Skin epidermis (tissue), 12 donors: ENCODE data around the gene PRDM16.
"Not testable (repeated sequence)": the region's sequence is repeated elsewhere in the genome, so short reads cannot be mapped to it uniquely, and the experiment has no call there.

ENCODE experiments used
- H3K27ac ChIP-seq, 21 experiments: fragments of 200-600 bp; sonication (generic) in 11 of 21; one replicate each; pipeline ENCODE4 v1.5.0; 2020; ENCODE audit warnings: mild to moderate bottlenecking in 3 of 21, inconsistent platforms in 2 of 21, moderate library complexity in 2 of 21
- H3K4me3 ChIP-seq, 7 experiments: fragments of 200-600 bp; sonication (generic) in 2 of 7; one replicate each; pipeline ENCODE4 v1.5.0; 2020; ENCODE audit warnings: inconsistent platforms in 2 of 7, mild to moderate bottlenecking in 2 of 7, moderate library complexity in 1 of 7

PRDM16 gene

DNA sequence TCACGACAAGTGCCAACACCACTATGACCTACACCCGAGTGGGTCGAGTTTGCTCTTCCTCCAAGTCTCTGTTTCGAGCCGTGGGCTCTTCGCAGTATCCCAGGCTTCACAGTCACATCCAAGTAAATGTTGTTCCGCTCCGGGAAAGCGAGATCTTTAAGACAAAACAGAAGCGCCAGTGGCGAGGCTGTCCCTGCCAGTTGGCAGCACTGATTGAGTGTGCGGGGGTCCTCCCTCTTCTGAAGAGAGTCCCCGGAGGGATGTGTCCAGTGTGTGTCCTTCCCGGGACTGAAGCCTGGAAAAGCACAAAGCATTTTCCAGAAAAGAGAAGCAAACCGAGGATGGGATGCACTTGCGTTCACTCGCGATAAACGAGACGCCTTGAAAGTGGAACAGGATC is 158.9 kb downstream of the PRDM16 start:
- Histone ChIP-seq H3K4me3 (no peak overlapping the region), H3K27ac (no peak overlapping the region)

DNA sequence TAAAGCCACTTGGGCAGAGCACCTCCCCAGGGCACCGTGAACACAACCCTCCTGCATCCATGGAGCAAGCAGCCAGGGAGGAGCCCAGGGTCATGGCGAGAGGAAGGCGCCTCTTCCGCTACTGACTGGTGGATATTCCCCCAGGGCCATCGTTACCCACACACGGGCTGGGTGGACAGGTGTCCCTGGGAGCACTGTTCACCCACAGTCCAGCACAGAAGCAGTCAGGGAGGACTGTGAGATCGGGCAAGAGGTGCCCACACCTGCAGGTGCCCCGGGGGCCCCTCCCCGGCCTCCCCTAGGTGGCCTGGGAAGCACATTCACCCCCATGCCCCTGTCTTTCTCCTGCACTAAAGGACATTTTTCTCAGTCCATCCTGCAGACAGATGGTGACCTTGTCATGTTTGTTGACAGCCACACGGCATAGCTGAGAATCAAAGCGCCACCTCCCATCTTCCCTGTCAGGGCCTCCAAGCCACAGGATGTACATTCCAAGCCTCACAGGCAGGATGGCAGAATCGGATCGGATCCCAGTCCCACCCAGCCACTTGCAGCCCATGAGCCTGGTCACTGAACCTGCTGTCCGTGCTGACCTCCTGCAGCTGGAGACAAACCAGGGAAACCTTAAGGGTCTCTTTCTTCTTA is 160.2 kb downstream of the PRDM16 start:
- H3K27ac ChIP-seq, result no peak overlapping the region
- no peak overlapping the region for H3K4me3 ChIP-seq

DNA sequence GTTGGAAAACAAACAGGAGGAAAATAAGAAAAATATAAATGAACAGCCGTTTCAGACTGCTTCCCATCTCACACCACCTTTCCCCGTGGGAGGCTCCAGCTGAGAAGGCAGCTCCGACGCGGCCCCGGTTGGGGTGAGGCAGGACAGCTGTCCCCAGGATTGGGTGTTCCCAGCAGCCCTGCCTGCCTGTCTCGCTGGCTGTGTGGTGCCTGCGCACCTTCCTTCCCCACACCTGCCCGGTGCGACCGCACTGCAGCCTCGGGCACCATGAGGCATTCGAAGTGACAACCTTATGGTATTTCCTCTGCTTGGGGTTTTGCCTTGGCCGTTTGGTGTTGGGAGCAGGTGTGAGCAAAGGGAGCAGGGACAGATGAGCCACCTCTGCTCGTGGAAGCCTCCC is 161.6 kb downstream of the PRDM16 start:
- no peak overlapping the region for H3K4me3 ChIP-seq
- H3K27ac ChIP-seq, result no peak overlapping the region

DNA sequence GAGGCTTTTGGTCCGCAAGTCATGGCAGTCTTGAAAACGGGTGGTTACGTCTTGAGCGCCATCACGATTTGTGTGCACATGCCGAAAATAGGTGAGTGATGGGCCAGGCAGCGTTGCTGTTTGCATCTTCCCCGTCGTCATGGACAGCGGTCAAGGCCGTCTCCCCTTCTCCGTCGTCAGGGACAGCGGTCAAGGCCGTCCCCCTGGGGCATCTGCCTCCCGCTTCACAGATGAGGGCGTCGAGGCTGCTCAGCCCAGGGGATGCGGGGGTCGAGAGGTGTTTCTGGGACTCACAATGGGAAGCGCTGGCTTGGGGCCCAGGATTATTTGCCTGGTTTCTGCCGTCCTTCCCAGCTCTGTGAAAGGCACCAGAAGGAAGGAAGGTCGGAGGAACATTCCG is 162.2 kb downstream of the PRDM16 start:
- H3K4me3 ChIP-seq, result no peak overlapping the region
- no peak overlapping the region for H3K27ac ChIP-seq

DNA sequence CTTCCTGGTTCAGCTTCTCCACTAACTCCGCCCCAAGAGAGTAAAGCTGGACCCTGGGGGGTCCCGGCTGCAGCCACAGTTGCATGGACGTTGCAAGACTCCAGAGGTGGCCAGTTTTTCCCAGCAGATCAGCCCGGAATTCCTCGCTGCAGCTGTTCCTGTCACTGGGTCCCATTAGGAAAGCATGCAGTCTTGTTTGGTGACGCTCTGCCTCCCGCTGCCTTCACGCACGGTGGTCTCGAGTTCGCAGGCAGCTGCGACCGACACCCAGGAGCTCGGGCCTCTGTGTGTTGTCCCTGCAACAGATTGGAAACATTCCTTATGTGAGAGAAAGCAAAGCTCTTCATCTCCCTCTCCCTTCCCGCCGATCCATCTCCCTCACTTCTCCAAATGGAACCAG is 162.8 kb downstream of the PRDM16 start:
- H3K27ac ChIP-seq, result no peak overlapping the region

DNA sequence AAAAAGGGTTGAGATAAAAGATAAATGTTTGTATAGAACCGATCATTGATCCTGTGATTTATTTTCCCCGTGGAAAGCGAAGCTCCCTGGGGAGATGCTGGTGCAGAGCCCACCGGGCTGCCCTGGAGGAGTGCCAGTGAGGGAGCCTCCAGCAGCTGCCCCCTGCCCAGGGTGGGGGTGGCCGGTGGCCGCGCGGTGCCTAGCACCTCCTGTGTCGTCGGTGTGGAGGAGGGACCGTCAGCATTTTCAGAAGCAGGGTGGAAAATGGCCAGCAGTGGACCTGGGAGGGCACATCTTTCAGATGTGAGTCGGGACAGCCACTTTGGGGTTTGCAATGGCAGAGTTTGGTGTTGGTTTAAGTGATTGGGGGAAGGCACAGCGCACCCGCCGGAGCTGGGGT is 164.0 kb downstream of the PRDM16 start:
- Histone ChIP-seq H3K4me3 (no peak overlapping the region), H3K27ac (no peak overlapping the region)

More for the DNA sequence above, 162.8 kb downstream of the PRDM16 start:
- H3K4me3 ChIP-seq, result no peak overlapping the region

DNA sequence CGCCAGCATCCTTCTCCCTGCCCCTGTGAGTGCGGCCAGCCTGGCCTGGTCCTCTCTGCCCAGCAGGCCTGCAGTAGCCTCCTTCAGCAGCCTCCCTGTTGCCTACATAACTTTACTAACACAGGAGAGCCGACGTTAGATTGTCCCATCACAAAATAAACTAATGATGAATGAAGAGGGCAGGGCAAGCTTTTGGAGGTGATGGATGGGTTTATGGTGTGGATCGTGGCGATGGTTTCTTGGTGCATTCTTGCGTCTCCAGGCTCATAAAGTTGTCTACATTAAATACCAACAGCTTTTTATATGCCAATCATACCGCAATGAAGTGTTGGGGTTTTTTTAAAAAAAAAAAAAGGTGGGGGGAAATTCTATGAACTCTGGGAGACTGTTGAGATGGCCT is 164.5 kb downstream of the PRDM16 start:
- H3K4me3 ChIP-seq, result no peak overlapping the region
- no peak overlapping the region for H3K27ac ChIP-seq

DNA sequence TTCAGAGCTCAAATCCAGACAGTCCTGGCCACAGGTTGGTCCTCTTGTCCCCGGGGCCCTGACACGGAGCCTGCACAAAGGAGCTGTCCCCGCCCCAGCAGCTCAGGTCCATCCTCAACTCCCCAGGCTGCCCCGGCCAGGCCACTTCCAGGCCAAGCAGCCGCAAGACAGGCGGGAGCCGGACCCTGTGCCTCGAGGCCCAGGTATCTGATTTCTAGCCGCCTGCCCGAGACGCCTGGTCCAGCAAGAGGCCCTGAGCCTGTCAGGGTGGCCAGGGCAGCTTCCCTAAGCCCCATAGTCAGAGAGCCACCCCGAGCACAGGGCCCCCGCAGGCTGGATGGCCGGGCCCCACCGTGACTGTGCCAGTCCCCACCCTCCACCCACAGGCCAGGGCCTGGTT is 165.3 kb downstream of the PRDM16 start:
- no peak overlapping the region for H3K27ac ChIP-seq

DNA sequence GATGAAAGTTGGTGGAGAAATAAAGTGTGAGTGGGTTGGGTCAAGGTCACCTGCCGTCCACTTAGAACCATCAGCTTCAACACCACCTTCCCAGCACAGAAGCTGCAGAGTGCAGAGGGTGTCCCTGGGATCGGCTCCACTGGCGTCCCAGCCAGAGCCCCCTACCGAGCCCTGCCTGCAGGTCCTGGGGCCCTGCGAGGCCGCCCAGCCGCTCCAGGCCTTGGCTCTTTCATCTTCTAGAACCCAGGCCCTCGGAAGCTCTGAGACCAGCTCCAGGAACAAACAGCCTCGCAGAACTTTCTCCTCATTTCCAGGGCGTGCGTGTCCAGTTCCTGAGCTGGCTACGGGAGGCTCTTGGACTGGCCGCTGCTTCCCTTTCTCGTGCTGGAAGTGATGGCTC is 166.0 kb downstream of the PRDM16 start:
- no peak overlapping the region for H3K4me3 ChIP-seq
- no peak overlapping the region for H3K27ac ChIP-seq

More for the DNA sequence above, 165.3 kb downstream of the PRDM16 start:
- H3K4me3 ChIP-seq, result no peak overlapping the region

DNA sequence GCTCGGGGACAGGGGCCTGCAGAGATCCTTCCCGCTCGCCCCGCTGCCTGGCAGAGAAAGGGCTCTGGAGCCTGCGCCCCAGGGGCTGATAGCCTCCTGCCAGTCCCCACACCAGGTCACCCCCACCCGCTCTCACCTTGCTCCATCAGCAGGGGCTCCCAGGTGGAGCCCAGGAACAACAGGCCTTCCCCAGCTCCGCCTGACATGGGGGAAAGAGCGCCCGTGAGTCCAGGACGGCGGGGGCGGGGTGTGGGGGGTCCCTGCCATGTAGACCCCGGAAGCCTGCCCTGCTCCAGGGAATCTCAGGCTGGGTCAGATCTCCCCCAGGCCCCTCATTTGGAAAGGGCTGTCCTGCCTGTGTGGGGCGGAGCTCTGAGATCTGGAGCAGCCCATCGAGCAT is 166.5 kb downstream of the PRDM16 start:
- no peak overlapping the region for H3K4me3 ChIP-seq
- no peak overlapping the region for H3K27ac ChIP-seq

DNA sequence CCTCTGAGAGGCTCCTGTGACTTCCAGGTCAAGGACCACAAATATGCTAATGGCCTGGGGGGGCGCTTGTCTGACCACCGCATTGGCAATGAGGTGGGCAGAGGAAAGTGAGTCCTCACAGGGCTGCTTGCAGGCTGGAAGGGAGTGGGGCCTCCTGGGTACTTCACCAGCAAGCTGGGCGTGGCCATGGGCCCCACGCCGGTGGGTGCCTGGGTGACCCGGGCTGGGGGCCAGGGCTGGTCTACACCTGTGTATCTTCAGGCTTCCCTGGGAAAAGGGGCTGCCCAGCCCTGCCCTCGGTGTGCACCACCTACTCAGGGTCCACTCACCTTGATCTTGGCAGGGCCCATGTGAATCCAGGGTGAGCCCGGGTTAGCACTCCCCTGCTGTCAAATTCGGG is 167.4 kb downstream of the PRDM16 start:
- Histone ChIP-seq H3K4me3 (no peak overlapping the region), H3K27ac (no peak overlapping the region)

DNA sequence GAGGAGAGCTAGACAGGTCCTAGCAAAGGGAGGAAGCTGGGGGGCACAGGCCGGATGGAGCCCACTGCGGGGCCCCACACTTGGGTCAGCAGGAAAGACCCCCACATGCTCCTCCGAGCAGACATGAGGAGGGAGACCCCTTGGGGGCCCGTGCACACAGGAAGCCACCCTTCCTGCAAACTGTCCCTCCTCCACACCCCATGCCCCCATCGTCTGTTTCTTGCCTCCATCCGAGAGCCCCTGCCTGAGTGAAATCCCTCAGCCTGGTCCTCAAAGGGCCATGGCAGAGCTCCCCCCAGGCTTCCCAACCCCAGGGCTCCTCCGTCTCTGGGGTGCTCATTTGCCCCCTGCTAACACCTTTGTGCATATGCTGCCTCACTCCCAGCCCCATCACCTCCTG is 168.0 kb downstream of the PRDM16 start:
- no peak overlapping the region for H3K4me3 ChIP-seq
- no peak overlapping the region for H3K27ac ChIP-seq

DNA sequence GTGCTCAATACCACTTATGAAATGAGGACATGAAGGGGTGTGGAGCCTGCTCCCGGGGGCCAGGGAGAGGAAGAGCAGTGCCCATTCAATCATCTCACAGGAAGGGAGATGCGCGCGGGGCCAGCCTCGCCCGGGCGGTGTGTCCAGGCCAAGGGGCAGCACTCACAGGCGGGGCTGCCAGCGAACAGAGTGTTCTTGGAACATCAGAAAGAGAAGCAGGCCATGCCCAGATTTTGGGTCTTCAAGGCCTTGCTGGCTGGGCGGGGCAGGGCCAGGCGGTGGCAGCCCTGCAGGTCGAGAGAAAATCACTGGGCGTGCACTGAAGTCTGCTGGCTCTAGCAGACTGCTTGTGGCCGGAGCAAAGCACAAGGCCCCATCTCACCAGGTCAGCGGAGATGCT is 168.6 kb downstream of the PRDM16 start:
- Histone ChIP-seq H3K27ac (no peak overlapping the region), H3K4me3 (no peak overlapping the region)

DNA sequence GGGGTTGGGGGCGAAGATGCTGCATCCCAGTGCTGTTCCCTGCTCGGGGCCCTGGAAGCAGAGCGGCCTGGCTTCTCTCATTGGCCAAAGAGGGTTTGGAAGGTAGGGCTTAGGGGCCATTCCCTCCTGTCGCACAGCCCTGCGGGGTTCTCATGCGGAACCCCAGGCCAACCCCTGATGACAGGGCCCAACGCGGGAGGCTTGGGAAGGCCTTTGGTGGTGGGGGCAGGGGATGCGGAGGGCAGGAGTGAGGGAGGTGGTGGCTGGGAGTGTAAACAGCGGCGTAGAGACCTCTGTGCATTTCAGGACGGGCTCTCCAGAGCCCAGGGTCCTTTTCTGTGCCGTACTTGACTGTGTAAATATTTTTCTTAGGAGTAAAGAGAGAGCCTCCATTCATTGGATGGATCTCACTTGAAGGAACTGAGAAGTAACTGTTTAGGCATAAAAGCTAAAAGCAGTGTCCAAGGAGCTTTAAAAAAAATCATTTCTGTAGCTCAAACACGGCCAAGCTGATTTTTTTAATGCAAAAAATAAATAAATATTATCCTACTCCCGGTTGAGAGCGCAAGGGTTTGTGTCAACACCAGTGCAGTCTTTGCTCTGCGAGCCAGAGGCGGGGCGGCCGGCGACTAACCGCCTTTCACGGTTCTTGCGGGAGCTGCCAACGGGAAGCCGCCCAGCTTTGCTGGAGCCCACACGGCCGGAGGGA is 169.1 kb downstream of the PRDM16 start:
- Histone ChIP-seq H3K27ac (no peak overlapping the region), H3K4me3 (no peak overlapping the region)

DNA sequence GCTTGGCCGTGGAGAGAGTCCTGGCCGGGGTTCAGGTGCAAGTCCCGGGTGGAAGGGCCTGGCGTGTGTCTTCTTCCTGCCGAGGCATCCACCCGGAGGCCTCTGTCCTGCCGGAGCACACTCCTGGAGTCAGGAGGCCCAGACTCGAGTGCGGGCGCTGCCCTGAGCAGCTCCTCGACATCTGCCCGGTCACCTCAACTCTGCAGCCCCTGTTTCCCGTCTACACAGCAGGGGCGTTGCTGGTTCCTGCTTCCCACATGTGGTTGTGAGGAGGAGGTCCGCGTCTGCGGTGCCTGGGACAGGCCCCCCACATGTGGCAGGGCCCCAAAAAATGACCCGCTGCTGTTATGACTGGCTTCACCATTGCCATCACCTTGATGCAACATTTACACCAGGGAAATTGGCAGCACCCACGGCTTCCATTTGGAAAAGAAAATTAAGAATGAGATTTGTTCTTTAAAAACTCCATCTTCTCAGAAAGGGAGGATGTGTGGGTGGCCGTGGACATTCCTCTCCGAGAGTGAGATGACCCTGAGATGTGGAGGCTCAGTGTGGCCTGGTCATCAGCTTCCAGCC is 169.8 kb downstream of the PRDM16 start:
- Histone ChIP-seq H3K27ac (no peak overlapping the region), H3K4me3 (no peak overlapping the region)

DNA sequence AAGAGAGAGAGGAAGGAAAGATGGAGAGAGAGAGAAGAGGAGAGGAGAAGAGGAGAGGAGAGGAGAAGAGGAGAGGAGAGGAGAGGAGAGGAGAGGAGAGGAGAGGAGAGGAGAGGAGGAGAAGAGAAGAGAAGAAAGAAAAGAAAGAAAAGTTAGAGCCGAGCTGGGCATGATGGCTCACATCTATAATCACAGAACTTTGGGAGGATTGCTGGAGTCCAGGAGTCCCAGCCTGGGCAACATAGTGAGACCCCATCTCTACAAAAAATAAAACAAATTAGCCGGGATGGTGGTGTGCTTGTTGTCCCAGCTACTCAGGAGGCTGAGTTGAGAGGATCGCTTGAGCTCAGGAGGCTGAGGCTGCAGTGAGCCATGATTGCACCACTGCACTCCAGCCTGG is 171.0 kb downstream of the PRDM16 start:
- not testable (repeated sequence) for H3K27ac ChIP-seq, H3K4me3 ChIP-seq

DNA sequence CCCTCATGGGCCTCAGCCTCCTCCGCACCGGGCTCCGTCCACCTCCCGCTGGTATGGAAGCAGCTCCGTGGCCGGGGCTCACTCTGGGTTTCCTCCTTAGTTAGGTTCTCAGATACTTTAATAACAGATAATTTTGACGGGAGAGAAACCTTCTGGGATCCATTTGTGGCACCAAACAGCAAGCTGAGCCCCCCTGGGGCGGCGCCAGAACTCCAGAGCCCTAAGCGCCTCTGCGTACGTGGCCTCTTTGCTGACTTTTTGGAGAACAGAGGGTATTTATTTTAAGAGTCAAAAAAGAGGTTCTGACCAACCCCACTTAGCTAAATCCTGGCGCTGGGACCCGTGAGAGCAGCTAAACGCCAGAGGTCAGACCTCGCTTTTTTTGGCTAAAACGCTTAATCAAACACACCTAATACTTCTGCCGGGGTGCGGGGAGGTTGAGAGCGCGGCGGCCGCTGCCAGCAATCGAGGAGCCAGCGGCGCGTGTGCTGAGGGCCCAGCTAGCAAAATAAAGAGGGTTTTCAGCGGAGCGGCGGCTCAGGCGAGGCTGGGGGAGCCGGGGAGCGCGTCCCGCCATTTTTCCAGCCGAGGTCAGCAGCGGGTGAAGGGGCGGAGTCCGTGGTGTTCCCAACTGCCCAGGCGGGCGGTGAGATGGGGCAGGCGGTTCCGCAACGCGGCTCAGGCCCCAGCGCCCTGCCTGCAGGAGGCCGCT is 171.7 kb downstream of the PRDM16 start:
- no peak overlapping the region for H3K4me3 ChIP-seq
- no peak overlapping the region for H3K27ac ChIP-seq

DNA sequence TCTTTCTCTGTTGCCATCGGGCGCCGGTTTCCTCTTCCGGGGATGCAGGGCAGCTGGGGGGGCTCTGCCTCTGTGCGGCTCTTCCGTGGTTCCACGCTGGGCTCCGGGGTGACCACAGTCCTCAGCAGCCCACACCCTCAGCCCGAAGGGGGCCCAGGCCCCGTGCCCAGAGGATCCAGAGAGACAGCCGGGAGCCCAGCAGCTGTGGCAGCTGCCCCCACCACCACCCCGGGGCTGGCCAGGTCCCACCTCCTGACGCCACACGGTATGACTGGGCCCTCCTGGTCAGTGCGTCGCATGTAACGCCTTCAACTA is 172.2 kb downstream of the PRDM16 start:
- Histone ChIP-seq H3K4me3 (no peak overlapping the region), H3K27ac (no peak overlapping the region)

DNA sequence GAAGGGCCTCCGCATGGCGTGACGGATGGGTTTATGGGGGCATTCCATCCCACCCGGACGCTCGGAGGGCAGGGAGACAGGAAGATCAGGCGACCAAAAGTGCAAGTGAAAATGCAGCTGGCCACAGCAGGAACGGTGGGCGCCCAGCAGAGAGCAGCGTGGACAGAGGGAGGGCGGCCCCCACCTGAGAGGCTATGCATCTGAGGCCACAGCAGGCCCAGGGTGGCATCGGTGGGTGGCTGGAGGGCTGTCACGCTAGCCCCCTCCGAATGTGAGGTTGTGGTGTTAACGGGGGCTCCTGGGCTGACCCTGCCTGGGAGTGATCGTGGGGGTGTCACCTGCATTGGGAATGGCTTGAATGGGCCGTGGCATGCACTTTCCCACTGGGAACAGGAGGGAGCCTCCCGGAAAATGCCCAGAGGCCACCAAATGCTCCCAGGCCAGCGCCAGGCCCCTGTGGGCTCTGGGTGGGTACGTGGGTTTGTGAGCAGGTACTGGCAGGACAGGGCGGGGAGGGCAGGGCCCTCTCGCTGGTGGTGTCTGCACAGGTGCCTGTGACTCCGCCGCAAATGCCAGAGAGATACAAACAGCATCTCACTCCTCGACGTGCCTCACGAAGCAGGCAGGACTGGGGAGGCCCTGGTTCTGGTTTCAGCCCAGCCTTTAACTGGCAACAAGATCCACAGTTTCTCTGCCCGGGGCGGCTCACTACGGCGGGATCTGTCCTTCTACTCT is 172.8 kb downstream of the PRDM16 start:
- Histone ChIP-seq H3K4me3 (no peak overlapping the region), H3K27ac (no peak overlapping the region)
